Common myeloid progenitor, CD34-positive (primary cell): ENCODE results near the gene SORBS1.

Experiments
- CTCF ChIA-PET: fragments of 350-600 bp; sonication (Branson Sonifier 250); formaldehyde crosslinking; loops from one replicate; lab custom pipeline; 2021; ENCODE audit warnings: antibody characterized with exemption; lab: Charles Lee
- POLR2A ChIA-PET: fragments of 350-600 bp; sonication (Branson Sonifier 250); formaldehyde crosslinking; loops from one replicate; lab custom pipeline; 2021; ENCODE audit warnings: antibody characterized with exemption; lab: Charles Lee
- DNase-seq, 3 donors: peaks; one replicate each; pipeline versions ENCODE4 v3.0.0 to v3.0.0-alpha.2; 2013
- H3K27ac ChIP-seq, 2 experiments: 1 replicate in 1 of 2; 2 replicates in 1 of 2; pipeline ENCODE4 v1.7.0; 2013; ENCODE audit warnings: inconsistent platforms in 2 of 2, low read length in 2 of 2, mild to moderate bottlenecking in 2 of 2, low read depth in 1 of 2, moderate library complexity in 1 of 2; ENCODE audit not compliant: severe bottlenecking in 2 of 2, insufficient read depth in 1 of 2, poor library complexity in 1 of 2
- H3K27me3 ChIP-seq, 5 experiments: replicated peaks in 2 of 5; 1 replicate in 3 of 5; 2 replicates in 2 of 5; pipeline versions ENCODE4 v1.6.1 to v1.7.0; 2013; ENCODE audit warnings: low read length in 4 of 5, mild to moderate bottlenecking in 2 of 5, moderate library complexity in 2 of 5, inconsistent platforms in 1 of 5; ENCODE audit not compliant: insufficient read depth in 5 of 5, control insufficient read depth in 4 of 5
- H3K36me3 ChIP-seq, 4 experiments: 1 replicate in 2 of 4; 2 replicates in 2 of 4; pipeline versions ENCODE4 v1.6.1 to v1.7.0; 2013; ENCODE audit warnings: low read length in 3 of 4, control low read depth in 1 of 4, mild to moderate bottlenecking in 1 of 4; ENCODE audit not compliant: control insufficient read depth in 4 of 4, insufficient read depth in 4 of 4
- H3K4me1 ChIP-seq, 4 experiments: 1 replicate in 3 of 4; 2 replicates in 1 of 4; pipeline versions ENCODE4 v1.6.1 to v1.7.1; 2013; ENCODE audit warnings: low read length in 3 of 4, mild to moderate bottlenecking in 3 of 4, control low read depth in 1 of 4, inconsistent platforms in 1 of 4, moderate library complexity in 1 of 4; ENCODE audit not compliant: control insufficient read depth in 4 of 4, insufficient read depth in 4 of 4; ENCODE audit errors: control extremely low read depth in 1 of 4
- H3K4me3 ChIP-seq, 7 experiments: 1 replicate in 4 of 7; 2 replicates in 3 of 7; pipeline versions ENCODE4 v1.5.1 to v1.7.0; 2013; ENCODE audit warnings: mild to moderate bottlenecking in 7 of 7, low read length in 6 of 7, moderate library complexity in 6 of 7, inconsistent platforms in 2 of 7, low read depth in 2 of 7, control low read depth in 1 of 7; ENCODE audit not compliant: insufficient read depth in 4 of 7, control insufficient read depth in 1 of 7; ENCODE audit errors: extremely low read depth in 1 of 7
- H3K9me3 ChIP-seq, 5 experiments: 1 replicate in 4 of 5; 2 replicates in 1 of 5; pipeline versions ENCODE4 v1.6.1 to v1.7.1; 2013; ENCODE audit warnings: low read length in 4 of 5, mild to moderate bottlenecking in 2 of 5, inconsistent platforms in 1 of 5, low read depth in 1 of 5, moderate library complexity in 1 of 5; ENCODE audit not compliant: control insufficient read depth in 4 of 5, insufficient read depth in 2 of 5; ENCODE audit errors: control extremely low read depth in 1 of 5
- WGBS: methylation state at CpG from one replicate; pipeline ENCODE4 v1.1.5; 2013; ENCODE audit not compliant: insufficient coverage; 5-methylcytosine and 5-hydroxymethylcytosine counted together

Gene SORBS1

DNA sequence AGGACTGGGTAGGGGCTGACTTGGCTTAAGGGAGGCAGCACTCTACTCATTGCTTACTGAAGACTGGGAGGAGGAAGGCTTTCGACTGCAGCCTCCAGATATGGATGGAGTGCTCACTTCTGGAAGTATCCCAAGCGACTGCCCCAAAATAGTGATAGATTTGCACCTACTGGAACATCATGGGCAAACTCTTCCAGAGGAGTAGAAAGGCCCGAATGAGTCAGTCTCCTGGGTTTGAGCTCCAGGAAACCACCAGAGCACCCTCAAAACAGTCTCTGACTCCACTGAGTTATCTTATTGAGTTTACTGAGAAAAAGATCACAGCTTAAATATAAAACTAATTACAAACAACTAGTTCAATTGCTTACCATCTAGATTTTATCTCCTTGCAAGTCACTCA, 233.2 kb downstream of the SORBS1 start:
- DNase-seq: no peak
- Histone ChIP-seq H3K4me1 (no peaks in the 10 kb centered on the region), H3K27me3 (no peaks in the 10 kb centered on the region), H3K27ac (no peak overlapping the region), H3K9me3 (no peaks in the 10 kb centered on the region), H3K36me3 (no peaks in the 10 kb centered on the region), H3K4me3 (no peak overlapping the region)
- 100% methylated on average over 2 of the region's 3 CpGs for WGBS
- CTCF ChIA-PET: interaction anchor here (1.4 kb wide), 1 partner anchor 18 kb away, joined by 5 read pairs; no protein-coding TSS in a partner anchor
- POLR2A ChIA-PET: interaction anchor here (0.7 kb wide), 1 partner anchor 1049 kb away, joined by 3 read pairs; no protein-coding TSS in a partner anchor

DNA sequence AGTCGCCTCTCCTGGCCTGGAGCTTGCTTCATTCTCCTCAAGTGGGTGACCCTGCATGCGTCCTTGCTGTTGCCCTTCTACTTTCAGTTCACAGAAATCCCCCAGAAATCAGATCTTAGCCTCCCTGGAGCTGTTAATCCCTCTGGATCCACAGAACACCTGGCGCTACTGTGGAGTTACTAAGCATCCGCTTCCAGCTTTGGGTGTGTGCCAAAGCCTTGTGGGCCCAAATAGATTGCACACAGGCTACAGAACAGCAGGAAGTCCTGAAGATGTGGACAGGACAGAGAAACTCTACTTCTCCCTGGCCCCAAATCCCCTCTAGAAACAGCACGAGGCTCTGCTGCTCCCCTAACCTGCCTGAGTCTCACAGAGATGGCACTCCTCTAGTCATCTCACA, 233.8 kb downstream of the SORBS1 start:
- no peaks in the 10 kb centered on the region for H3K9me3 ChIP-seq
- no peaks in the 10 kb centered on the region for H3K36me3 ChIP-seq
- H3K27me3 ChIP-seq: no peaks in the 10 kb centered on the region
- DNase-seq: no peak
- H3K27ac ChIP-seq: no peak overlapping the region
- H3K4me1 ChIP-seq: no peaks in the 10 kb centered on the region
- WGBS: 84% methylated on average over 5 of the region's 5 CpGs
- ChIA-PET POLR2A (no interaction called here), CTCF (no interaction called here)
- H3K4me3 ChIP-seq: no peak overlapping the region

DNA sequence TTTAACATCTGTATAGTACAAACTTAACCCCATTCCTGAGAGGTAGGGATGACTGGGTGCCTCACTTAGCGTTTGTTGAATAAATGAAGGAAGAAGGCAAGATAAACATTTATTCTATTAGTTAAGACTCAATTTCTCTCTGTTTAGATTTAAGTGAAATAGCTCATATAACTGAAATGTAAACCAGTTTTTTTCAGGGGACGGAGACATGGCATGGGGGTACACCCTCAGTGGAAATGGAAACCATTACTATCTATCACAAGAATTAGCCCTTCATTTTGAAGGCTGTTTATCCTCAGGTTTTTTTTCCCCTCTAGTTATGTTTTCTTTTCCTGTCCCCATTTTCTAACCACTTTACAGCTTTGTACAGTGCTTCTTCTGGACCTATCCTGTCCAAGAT, 234.8 kb downstream of the SORBS1 start:
- POLR2A ChIA-PET: no interaction called here

DNA sequence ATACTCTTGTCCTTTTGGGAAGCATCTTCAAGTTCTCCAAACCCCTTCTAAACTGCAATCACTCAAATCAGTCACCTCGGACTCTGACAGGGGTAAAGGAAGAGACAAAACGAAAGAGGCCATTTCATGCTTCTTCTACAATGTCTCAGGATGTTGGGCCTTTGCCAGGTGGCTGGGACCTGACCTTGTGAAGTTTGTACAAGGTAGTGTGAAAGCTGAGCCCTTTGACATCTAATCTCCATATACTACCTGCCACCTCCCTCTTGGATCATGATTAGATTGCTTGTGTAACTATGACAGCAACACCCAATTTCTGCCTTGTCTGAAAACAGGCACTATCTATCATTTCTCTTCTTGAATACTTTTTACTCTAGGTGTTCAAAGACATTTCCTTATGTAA, 235.3 kb downstream of the SORBS1 start:
- Histone ChIP-seq H3K4me1 (no peaks in the 10 kb centered on the region), H3K27me3 (no peaks in the 10 kb centered on the region), H3K27ac (no peak overlapping the region), H3K36me3 (no peaks in the 10 kb centered on the region), H3K4me3 (no peak overlapping the region), H3K9me3 (no peaks in the 10 kb centered on the region)
- ChIA-PET POLR2A (no interaction called here), CTCF (interaction anchor here (1.1 to 1.3 kb wide), 2 partner anchors 66 to 83 kb away, joined by 3 to 4 read pairs; no protein-coding TSS in a partner anchor)
- DNase-seq: no peak
- 100% methylated on average over 1 of the region's 2 CpGs for WGBS

More for the DNA sequence above, 234.8 kb downstream of the SORBS1 start:
- no CpG with 5 or more reads among the region's 2 CpGs for WGBS
- no peaks in the 10 kb centered on the region for H3K4me1 ChIP-seq
- H3K9me3 ChIP-seq: no peaks in the 10 kb centered on the region
- CTCF ChIA-PET: interaction anchor here (1.1 to 1.3 kb wide), 2 partner anchors 67 to 83 kb away, joined by 3 to 4 read pairs; no protein-coding TSS in a partner anchor
- DNase-seq: no peak
- H3K27ac ChIP-seq: no peak overlapping the region
- no peaks in the 10 kb centered on the region for H3K27me3 ChIP-seq
- no peak overlapping the region for H3K4me3 ChIP-seq
- no peaks in the 10 kb centered on the region for H3K36me3 ChIP-seq

DNA sequence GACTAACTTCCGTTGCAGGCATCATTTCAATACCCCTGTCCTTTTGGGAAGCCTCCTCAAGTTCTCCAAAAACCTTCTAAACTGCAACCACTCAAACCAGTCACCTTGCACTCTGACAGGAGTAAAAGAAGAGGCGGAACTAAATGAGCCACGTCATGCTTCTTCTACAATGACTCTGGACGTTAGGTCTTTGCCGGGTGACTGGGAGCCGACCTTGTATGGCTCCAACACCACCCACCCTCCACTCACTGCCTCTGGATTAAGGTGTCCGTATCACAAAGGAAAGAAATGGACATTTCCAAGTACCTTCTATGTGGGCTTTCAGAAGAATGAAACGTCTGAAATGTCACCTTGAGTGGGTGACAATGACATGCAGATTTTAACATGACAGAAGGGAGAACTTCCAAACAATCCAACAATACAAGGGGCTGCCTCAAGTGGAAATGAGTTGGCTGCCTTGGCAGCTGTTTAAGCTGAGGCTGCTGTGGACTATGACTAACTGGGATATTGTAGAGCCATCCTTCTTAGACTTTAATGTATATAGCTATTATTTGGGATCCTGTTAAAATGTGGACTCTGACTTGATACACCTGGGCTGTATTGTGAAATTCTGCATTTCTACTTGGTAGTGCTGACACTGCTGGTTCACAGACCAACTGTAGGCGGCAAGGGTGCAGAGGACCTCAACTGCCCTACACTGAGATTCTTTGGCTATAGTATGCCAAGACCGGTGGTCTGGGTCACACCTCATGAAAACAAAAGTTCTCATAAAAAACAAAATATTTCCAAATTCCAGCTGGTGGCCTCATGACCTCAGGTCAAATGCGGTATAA, 236.5 kb downstream of the SORBS1 start:
- H3K4me3 ChIP-seq: no peak overlapping the region
- 90% methylated on average over 9 of the region's 11 CpGs for WGBS
- CTCF ChIA-PET: interaction anchor here (0.6 kb wide), 1 partner anchor 26 kb away, joined by 3 read pairs; no protein-coding TSS in a partner anchor

DNA sequence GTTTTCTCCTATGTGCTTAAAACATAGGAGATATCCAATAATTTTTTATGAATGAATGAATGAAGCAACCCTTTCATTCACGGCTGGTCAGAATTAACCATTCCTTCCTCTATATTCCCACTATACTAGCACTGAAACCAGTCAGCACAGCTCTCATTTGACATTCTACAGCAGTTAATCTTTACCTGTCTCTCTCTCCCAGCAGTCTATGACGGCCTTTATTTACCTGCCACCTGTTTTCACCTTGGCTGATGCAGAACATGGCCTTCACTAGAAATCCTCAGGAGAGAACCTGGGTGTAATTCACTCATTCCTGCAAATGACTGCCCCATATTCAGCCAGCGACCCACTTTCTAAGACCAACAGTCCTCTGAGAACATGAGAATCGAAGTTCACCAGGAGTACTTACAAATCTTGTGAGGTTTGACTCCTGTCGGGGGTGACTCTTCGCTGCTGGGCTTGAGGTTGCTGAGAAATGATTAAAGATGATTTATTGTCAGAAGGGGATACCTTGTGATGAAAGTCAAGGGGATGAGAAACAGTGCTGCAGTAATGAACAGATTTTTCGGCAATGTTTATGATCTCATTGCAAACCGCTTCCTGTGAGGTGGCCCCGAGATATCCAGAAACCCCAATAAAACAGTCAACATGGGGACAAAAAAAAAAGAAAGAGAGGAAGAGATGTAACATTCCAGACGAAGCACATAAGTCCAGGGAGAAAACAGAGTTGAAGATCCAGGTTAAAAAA, 239.4 kb downstream of the SORBS1 start:
- Histone ChIP-seq H3K27ac (no peak overlapping the region), H3K36me3 (no peaks in the 10 kb centered on the region), H3K4me3 (no peak overlapping the region), H3K27me3 (no peaks in the 10 kb centered on the region), H3K9me3 (no peaks in the 10 kb centered on the region), H3K4me1 (no peaks in the 10 kb centered on the region)
- DNase-seq: no peak
- ChIA-PET CTCF (no interaction called here), POLR2A (no interaction called here)
- 93% methylated on average over 5 of the region's 10 CpGs for WGBS

More for the DNA sequence above, 236.5 kb downstream of the SORBS1 start:
- no peak for DNase-seq
- Histone ChIP-seq H3K36me3 (no peaks in the 10 kb centered on the region), H3K27me3 (no peaks in the 10 kb centered on the region), H3K9me3 (no peaks in the 10 kb centered on the region), H3K4me1 (no peaks in the 10 kb centered on the region), H3K27ac (no peak overlapping the region)
- POLR2A ChIA-PET: no interaction called here

DNA sequence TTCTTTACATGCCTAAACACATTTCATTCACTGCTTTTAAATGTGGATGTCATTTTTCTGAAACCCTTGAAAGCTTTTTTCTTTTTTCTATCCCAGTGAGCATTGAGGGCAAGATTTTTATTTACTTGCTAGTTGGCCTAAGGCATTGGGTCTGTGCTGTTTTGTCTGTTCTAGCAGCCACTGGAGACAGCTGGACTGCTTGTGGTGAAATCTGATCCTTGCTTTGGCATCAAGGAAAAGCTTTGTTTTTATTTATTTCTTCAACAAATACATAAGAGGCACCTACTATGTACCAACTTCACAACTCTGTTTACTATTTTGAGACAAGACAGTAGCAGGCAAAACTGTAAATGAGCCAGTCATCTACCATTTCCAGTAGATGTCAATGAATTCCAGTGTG, 241.9 kb downstream of the SORBS1 start:
- POLR2A ChIA-PET: no interaction called here
- H3K27me3 ChIP-seq: no peaks in the 10 kb centered on the region
- DNase-seq: no peak
- H3K4me1 ChIP-seq: peaks cover 0 to 7% (median 3%) of the 10 kb centered on the region in 4 experiments
- H3K9me3 ChIP-seq: no peaks in the 10 kb centered on the region
- no peak overlapping the region for H3K4me3 ChIP-seq
- no peaks in the 10 kb centered on the region for H3K36me3 ChIP-seq
- H3K27ac ChIP-seq: no peak overlapping the region
- CTCF ChIA-PET: interaction anchor here (1.7 kb wide), 1 partner anchor 43 kb away, joined by 6 read pairs; no protein-coding TSS in a partner anchor
